ENCODE data around the gene AURKAIP1.

The AURKAIP1 gene

GRCh38 chr1:1359664-1360468, 15.1 kb downstream of the AURKAIP1 start:
- no peak for DNase-seq

DNA sequence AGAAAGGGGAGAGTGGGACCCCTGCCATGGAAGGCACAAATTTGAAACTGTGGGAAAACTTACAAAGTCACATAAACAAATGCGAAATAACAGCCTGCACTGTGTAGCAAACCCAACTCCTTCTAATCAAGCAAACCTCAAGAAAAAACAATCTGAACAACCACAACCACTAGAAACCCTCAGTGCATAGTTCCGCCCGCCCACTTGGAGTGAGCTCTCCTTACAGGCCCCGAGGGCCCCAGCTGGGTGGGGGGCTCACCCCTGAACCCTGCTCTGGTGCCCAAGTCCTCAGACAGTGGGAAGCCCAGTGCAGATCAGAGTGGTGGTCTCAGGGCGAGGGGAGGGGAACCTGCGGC, 15.7 kb downstream of the AURKAIP1 start:
- DNase-seq, result no peak

GRCh38 chr1:1358433-1359271, 16.4 kb downstream of the AURKAIP1 start, which contains the start of gene MXRA8:
Gene MXRA8 (minus strand): TSS chr1:1358555. CDS start chr1:1358504, 51 bp downstream.
- DNase-seq, result no peak

GRCh38 chr1:1357871-1358432, 17.1 kb downstream of the AURKAIP1 start:
- no peak for DNase-seq

- no peak for DNase-seq
Observed at GRCh38 chr1:1356796-1357401, 18.1 kb downstream of the AURKAIP1 start.

GRCh38 chr1:1356166-1356795, 18.7 kb downstream of the AURKAIP1 start:
- DNase-seq, result no peak

- DNase-seq, result peak; percentile 16
Observed at GRCh38 chr1:1355416-1355815, 19.6 kb downstream of the AURKAIP1 start.

- no peak for DNase-seq
Observed at GRCh38 chr1:1354271-1355247, 20.4 kb downstream of the AURKAIP1 start.

DNA sequence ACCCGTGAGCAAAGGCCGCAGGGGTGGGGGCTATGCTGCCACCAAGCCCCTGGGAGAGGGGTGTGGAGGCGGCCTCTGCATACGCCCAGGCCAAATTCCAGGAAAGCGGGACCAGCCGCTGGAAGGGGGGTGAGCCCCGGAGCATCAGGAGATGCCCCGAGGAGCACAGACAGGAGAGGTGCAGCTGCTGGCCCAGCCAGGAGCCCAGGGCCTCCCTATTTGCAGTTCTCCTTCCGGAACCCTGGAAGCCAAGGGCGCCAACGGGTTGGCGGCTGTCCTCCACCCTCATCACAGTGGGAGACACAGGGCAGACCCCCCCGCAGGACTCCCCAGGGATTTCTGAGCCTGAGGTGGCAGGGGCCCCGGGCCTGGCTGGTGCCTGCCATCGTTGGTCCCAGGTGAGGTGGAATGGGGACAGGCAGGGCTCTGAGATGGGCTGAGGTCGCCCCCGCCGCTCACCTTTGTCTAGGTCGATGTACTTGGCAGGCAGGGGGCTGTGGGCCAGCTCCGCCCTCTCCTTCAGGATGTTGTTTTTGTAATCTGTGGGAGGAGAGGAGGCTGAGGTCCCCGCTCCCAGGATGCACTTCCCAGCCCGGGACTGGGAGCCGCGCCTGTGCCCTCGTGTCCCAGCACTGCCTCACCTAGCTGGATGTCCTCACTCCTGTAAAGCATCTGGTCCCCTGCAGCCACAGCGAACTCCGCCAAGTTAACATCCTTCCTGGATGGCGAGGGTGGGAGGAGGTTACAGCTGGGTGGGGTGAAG, 21.4 kb downstream of the AURKAIP1 start:
- DNase-seq, result no peak

DNA sequence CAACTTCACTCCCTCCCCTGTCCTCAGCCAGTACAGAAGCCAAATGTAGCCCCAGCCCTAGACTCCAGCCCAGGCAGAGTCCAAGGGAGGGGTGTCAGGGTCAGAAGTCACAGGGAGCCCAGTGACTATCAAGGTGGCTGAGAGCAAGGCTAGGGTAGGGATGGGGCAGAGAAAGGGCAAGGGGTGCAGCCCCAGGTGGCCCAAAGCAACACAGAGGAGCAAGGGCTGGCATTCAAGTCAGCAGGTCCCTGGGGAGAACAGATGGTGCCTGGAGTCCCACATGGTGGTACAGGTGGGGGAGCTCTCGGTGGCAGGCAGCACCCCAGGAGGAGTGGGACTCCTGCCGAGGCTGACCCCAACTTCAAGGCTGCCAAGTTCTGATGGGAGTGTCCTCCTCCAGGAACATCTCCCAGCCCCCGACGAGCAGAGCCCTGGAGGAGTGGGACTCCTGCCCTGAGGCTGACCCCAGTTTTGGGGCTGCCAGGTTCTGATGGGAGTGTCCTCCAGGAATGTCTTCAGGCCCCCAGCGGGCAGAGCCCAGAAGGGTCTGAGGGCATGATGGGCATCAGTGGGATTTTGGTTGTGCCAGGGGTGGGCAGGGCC, 22.1 kb downstream of the AURKAIP1 start:
- DNase-seq, result no peak

- no peak for DNase-seq
Observed at GRCh38 chr1:1351511-1352427, 23.2 kb downstream of the AURKAIP1 start.

DNA sequence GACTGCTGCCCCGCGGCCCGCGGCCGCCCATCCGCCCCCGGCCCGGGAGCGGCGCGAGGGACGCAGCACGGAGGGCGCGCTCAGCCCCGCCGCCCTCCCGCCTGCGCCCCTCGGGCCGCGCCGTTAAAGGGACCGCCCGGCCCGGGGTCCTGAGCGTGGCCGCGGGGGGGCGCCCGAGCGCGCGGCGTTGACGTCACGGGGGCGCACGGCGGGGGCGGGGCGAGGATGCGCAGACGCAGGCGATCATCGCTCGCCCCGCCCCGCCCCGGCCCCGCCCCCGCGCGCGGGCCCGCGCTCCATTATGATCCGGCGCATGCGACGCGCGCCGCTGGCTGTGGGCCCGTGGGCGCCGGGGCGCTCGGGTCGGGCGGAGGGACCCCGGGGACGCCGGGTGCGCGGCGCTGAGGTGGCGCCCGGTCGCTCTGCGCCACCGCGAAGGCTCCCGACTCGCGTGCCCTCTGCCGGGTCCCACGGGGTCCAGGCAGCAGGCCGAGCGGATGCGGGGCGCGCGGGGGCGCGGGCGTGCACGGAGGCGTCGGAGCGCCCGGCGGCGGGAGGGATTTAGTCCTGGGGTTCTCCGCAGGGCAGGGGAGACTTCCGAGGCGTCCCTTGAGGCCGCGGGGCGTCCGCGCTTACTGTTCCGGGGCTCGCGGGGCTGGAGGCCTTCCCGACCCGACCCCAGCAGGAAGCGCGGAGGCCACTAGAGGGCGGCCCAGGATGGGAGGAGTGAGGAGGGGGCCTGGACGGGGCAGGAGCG, 25.6 kb downstream of the AURKAIP1 start, which contains the start of gene DVL1:
TSS of gene DVL1 (minus strand) at position 163 of the 757 bp plus-strand sequence. CDS start 353 bp downstream, outside the sequence.
- peak; percentile 55 for DNase-seq

DNA sequence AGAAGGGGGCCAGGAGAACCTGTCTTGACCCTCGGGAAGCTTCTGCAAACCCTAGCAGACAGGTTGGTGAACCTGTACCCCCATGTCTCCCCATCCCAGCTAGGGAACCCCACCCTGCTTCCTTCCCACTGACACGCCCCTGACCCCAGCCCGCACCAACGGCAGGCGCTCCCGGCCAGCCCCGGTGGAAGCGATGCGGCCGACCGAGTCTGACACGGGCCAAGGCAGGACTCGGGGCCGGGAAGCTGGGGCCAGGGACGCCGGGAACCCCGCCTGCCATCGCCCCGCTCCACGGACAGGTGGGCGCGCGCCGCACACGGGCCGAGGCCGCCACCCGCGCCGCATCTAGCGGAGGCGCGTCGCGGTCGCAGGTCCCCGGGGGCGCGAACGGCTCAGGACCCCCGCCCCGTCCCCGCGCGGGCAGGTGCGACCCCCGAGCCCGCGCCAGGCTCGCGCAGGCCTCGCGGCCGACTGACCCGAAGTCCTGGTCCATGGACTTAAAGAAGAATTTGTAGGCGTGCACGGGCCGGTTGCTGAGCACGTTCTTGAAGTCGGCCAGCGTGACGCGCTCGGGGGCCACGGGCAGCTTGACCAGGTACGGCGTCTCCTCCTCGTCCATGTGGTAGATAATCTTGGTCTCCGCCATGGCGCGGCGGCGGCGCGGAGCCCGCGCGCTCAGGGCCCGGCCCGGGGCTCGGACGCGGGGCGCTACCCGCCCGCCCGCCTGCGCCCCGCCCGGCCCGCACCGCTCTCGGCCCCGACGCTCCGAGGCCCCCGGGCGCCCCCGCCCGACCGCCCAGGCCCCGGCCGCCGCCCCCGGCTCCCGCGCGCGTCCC, 26.4 kb downstream of the AURKAIP1 start:
- DNase-seq, result peak; percentile 10

GRCh38 chr1:1347663-1348419, 27.2 kb downstream of the AURKAIP1 start:
- no peak for DNase-seq

DNA sequence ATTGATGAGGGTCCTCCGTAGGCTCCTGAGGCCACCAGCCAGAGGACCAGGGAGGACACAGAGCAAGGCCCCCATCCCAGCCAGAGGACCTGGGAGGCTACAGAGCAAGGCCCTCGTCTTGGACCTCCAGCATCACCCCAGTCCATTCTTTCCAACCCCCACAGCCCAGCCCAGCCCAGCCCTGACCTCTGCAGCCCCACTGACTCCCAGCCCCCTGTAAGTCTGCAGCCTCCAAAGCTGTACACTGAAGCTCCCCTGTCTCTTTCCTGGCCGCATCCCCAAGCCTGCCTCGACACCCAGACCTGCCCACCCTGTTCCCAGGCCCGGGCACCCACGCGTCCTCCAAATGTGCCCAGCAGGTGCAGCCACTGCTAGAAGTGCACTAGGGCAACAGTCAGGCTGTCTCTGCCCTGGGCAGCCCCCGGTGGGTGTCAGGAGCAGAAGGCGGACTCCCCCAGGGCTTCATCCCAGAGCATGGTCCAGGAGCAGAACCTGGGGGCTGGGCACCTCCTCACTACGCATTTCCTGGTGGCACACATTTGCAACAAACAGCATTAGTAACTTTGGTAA, 27.9 kb downstream of the AURKAIP1 start:
- no peak for DNase-seq

- no peak for DNase-seq
Observed at GRCh38 chr1:1346501-1346890, 28.5 kb downstream of the AURKAIP1 start.

Measured in inflammatory macrophage treated with lipopolysaccharide for 4 hours (primary cell).